Activated CD4-positive, alpha-beta T cell treated with anti-CD3 and anti-CD28 coated beads, Interleukin-2, amount 50 U/mL, for 1 hour (primary cell): ENCODE results near the gene CAPN11.
"Not testable (repeated sequence)": the region's sequence is repeated elsewhere in the genome, so short reads cannot be mapped to it uniquely, and the experiment has no call there.

Source experiments
- DNase-seq: peaks from one replicate; pipeline ENCODE4 v3.0.0-alpha.2; 2020

CAPN11 gene

GRCh38 chr6:44230034-44230675, 71.5 kb downstream of the CAPN11 start:
- DNase-seq: no peak

- not testable (repeated sequence) for DNase-seq
Observed at GRCh38 chr6:44231426-44231825, 72.8 kb downstream of the CAPN11 start.

GRCh38 chr6:44232676-44233566, 74.3 kb downstream of the CAPN11 start:
- no peak for DNase-seq

- DNase-seq: no peak
Observed at GRCh38 chr6:44233567-44234100, 75.0 kb downstream of the CAPN11 start.
